Measurements from ENCODE around the gene CAND2.

GRCh38 chr3:12840591-12841148 lies 44.2 kb downstream of the CAND2 start:
- TF ChIP-seq, protein P1, sequence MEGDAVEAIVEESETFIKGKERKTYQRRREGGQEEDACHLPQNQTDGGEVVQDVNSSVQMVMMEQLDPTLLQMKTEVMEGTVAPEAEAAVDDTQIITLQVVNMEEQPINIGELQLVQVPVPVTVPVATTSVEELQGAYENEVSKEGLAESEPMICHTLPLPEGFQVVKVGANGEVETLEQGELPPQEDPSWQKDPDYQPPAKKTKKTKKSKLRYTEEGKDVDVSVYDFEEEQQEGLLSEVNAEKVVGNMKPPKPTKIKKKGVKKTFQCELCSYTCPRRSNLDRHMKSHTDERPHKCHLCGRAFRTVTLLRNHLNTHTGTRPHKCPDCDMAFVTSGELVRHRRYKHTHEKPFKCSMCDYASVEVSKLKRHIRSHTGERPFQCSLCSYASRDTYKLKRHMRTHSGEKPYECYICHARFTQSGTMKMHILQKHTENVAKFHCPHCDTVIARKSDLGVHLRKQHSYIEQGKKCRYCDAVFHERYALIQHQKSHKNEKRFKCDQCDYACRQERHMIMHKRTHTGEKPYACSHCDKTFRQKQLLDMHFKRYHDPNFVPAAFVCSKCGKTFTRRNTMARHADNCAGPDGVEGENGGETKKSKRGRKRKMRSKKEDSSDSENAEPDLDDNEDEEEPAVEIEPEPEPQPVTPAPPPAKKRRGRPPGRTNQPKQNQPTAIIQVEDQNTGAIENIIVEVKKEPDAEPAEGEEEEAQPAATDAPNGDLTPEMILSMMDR (conservative IDR thresholded peaks at IDR 0.05; ENCODE audit: low read depth, low read length), result no peak
- no peak for TF ChIP-seq EZH2 (IDR thresholded peaks at IDR 0.05; ENCODE audit: borderline replicate concordance, low read depth, low read length, poor library complexity, severe bottlenecking)
